Measurements from ENCODE around the gene GALT.

Gene GALT

DNA sequence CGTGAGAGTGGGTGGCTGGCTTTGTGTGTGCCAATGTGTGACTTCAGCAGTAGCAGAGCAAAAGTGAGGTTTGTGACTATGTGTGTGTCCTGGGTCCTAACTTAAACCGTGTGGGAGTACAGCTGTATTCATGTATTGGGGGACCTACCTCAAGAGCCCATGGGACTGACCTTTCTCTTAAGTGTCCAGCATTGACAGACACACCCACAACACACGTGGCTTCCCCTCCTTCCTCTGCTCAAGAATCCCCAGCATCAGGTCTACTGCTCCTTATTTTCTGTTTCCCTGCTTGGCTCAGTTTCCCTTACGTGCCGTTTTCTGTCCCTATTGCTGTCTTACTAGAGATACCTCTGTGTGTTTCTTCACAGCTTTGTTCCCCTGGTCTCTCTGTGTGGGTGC lies 6.1 kb downstream of the GALT start:
- no peak for DNase-seq

DNA sequence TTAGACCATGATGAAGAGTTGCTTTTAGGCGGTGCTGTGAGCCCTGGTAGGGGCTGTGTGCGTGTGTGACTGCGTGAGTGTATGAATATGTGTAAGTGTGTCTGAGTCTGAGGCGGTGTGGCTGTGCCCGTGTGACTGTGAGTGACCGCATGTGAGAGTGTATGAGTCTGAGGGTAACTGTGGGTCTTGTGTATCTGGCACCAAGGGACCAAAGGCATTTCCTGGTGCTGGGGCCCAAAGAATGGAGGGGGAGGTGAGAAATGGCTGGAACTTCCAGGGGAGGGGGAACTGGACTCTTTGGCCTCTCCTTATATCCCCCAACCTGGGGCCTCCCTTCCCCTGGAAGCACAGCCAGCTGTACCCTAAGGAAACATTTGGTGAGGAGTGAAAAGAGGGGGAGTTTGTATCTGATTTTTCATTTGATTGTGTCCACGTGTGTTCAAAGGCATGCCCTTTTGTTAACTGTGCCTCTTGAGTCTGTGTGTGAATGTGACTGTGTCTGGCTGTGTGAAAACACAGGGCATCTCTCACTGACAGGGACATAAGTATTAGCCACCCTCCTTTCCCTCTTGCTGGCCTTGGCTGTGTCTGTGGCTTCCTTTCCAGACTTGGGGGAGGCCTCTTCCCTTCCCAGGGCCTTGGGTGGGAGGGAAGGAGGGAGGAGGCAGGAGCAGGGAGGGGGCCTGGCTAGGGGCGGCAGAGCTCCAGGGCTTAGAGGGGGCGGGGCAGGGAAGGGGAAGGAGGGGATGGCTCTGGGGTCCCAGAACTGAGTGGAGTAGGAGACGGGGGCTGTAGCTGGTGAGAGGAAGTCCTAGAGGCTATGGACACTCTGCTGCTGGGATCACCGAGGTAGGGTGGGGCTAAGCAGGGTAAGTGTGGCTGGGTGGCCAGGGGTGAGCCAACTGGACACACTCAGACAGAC lies 6.9 kb downstream of the GALT start:
- no peak for DNase-seq

GRCh38 chr9:34654323-34655051 lies 8.0 kb downstream of the GALT start:
- no peak for DNase-seq

DNA sequence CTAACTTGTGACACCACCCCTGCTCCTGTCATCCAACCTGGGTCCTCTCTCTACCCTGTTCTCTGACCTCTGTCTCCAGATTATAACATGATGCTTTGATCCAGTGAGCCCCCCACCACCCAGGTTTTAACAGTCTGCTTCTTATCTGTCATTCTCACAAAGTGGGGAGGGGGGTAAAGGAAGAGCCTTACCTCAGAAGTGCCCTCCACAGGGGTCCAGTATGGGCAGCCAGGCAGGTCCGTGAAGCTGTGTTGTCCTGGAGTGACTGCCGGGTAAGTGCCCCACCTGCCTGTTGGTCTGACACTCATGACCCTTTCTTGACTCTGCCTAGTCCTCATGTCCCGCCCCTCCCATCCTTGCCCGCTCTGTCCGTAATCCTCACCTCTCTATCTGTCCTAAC lies 8.9 kb downstream of the GALT start:
- no peak for DNase-seq

- DNase-seq = no peak
These were observed 10.5 kb downstream of the GALT start for GRCh38 chr9:34656992-34657391.

GRCh38 chr9:34658461-34658860 lies 12.0 kb downstream of the GALT start:
- DNase-seq = no peak

DNA sequence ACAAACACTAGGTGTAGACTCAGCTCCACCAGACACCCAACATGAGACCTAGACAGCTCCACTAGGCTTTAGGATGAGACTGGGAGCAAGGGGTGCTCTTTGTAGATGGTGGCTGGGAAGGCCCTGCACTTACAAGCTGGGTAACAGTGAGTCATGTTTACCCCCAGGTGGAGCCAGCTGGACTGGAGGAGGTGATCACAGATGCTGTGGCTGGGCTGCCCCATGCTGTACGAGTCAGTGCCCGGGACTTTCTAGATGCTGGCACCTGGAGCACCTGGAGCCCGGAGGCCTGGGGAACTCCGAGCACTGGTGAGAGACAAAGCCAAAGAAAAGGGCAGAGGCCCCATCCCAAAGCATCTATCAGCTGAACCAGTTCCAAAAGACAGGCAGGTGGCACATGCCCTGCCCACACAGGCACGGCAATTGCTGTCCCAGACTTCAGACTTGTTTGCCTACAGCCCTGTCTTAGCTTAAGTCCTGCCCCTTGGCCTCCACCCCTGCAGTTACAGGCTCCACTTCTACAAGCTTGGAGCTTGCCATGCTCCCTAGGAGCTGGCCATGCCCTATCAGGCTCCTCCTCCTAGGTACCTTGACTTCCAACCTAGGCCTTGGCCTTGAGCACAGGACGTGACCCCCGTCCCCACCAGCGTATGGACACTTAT lies 13.2 kb downstream of the GALT start:
- no peak for DNase-seq

GRCh38 chr9:34662526-34663302 lies 16.2 kb downstream of the GALT start, which contains the start of gene CCL27:
Gene CCL27 (minus strand): TSS chr9:34662657. CDS start chr9:34662633, 24 bp downstream.
- no peak for DNase-seq

- DNase-seq = no peak
These were observed 16.8 kb downstream of the GALT start for GRCh38 chr9:34663303-34663605.

- DNase-seq = peak; percentile 68 to 76
These were observed 18.0 kb downstream of the GALT start for GRCh38 chr9:34664281-34665066.

GRCh38 chr9:34665067-34665380 lies 18.5 kb downstream of the GALT start:
- DNase-seq = no peak

DNA sequence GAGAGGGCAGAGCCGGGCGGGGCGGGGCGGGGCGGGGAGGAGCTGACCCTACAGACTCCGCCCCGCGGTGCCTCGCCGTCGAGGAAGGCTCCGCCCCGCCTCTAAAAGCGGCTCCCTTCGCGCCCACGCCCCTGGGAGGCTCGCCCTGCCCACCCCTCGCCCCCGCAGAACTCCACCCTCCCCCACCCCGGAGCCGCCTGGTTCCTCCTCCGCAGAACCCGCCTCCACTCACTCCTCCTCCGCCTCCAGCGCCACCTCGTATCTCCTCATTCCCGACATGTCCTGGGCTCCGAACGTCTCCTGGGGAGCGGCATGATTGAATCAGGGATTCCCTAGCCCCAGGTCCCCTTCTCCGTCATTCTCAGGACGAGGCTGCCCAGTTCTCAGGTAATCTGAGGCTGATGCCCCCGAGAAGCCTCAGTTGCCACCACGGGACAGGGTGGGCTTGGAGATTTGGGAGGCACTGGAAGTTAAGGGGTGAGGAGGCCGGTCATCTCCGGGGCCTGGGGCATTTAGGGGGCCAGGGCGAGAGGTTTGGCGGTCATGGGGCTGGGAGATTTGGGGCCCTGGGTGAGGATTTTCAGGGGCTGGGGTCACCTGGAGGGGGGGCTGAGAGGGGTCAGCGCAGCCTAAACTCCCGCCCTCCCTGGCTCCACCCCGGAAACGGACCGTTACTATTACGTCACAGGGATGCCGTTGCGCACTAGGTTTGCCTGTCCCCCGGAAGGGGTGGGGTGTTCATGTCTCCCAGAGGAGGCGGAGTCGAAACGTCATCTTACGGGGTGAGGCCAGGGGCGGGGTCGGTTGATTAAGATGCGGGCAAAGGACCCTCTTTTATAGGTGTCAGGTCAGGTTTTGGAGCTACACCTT lies 19.1 kb downstream of the GALT start:
- DNase-seq = peak; percentile 82 to 86

DNA sequence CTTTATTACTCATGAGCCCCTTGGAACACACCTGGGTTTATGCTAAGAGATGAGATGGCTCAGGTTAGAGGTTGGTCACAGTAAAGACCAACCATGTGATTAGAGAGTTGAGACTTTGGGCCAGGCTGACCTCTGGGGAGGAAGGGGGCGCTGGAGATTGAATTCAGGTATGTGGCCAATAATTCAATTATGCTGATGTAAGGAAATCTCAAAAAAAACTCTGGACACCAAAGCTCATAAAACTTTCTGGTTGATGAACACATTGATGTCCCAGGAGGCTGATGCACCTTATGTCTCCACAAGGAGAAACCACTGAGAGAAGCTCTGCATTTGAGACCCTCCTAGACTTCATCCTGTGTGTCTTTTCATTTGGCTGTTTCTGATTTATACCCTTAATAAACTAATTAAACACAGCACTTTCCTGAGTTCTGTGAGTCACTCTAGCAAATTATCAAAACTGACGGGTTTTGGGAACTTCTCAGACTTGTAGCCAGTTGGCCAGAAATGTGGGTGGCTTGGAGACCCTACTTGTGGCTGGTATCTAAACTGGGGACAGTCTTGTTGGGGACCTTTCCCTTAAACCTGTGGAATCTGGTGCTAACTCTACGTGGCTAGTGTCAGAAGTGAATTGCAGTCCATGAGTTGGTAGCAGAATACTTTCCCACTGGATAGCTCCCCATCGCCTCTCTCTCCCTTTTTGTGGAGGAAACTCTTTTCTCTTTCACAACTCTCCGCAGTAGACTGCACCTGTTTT lies 23.5 kb downstream of the GALT start:
- DNase-seq = no peak

DNA sequence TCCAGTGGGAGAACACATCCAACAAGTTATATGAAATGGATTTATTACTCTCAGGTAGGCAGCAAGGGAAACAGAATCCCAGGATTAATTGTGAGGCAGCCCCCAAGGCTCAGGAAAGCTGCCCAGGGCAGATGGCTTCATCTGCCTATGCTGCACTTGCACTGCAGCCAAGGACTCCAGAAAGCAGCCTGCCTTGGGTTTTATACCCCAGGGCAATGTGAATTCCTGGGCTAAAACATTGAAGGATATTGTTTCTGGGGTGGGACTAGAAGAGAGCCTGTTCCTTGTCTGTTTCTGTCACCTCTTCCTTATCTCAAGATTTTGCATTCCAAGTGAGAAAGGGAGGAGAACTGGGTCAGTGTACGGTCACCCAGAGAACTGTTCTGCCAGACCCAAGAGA lies 24.8 kb downstream of the GALT start:
- no peak for DNase-seq

DNA sequence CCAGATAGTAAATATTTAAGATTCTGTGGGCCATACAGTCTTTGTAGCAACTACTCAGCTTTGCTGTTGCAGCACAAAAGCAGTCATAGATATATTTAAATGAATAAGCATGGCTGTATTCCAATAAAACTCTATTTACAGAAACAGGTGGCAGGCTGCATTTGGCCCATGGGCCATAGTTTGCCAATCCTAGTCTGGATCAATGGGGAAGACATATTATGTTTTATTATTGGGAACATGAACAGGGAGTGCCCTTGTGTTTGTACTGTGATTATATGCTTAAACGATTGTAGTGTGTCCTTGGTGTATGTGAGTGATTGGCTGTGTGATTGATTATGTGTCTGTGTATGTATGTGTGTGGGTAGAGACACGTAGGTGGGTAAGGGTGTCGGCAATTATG lies 28.0 kb downstream of the GALT start:
- DNase-seq = no peak

- peak; percentile 75 to 76 for DNase-seq
These were observed 28.7 kb downstream of the GALT start for GRCh38 chr9:34675048-34675714.

- no peak for DNase-seq
These were observed 29.4 kb downstream of the GALT start for GRCh38 chr9:34675869-34676268.

GRCh38 chr9:34684145-34684544 lies 37.7 kb downstream of the GALT start:
- peak; percentile 38 to 54 for DNase-seq

- DNase-seq = no peak
These were observed 38.3 kb downstream of the GALT start for GRCh38 chr9:34684816-34685215.

- no peak for DNase-seq
These were observed 39.1 kb downstream of the GALT start for GRCh38 chr9:34685591-34685990.
